ENCODE results near the gene NAIF1.

GRCh38 chr9:128022886-128023285 is 44.2 kb downstream of the NAIF1 start:
- TF ChIP-seq CTCF (conservative IDR thresholded peaks at IDR 0.05; ENCODE audit: low read length) (no peak), EZH2phosphoT487 (IDR thresholded peaks at IDR 0.05; ENCODE audit: borderline replicate concordance, low read depth, low read length) (no peak)
